ENCODE measurements around the gene CRACR2A.
A peak's percentile ranks its signal among the peaks of the same experiment; 100 is the strongest.

The CRACR2A gene

DNA sequence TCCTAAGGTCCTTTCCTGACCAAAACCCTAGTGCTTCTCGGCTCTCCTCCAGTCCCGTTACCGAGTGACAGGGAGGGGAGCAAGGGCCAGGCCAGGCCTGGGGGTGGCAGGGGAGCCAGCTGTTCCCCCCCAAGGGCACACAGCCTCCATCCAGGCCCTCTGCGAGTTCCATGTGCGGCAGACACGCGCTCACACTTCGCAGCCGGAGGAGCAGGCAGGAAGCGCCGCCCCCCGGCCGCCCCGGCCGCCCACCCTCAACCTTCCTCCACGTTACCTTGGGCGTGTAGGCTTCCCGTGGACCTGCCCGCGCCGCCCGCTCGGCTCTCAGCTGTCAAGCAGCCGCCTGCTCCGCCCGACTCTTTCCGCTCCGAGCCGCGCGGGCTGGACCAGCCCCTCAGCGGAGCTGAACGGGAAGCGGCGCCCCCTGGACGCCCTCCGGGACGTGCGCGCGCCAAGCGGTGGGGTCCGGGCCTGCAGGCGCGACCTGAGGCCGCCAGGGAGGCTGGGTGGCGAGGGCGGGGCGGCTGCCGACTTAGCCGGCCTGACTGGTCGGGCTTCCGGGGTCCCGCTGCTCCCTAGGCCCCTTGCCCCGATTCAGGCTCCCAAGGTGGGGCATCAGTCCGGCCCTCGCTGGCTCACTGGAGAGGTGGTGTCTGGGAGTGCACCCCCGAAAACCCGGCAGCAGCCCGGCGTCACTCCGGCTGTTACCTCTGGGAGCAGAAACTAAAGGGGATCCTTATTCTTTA, at the start of gene CRACR2A:
CRACR2A (minus strand) TSS at position 369 of the 746 bp plus-strand sequence. CDS start 56,110 bp downstream, outside the sequence.
- peak; percentile 70 to 76 for DNase-seq (ENCODE audit: low read depth in 2 of 2)

DNA sequence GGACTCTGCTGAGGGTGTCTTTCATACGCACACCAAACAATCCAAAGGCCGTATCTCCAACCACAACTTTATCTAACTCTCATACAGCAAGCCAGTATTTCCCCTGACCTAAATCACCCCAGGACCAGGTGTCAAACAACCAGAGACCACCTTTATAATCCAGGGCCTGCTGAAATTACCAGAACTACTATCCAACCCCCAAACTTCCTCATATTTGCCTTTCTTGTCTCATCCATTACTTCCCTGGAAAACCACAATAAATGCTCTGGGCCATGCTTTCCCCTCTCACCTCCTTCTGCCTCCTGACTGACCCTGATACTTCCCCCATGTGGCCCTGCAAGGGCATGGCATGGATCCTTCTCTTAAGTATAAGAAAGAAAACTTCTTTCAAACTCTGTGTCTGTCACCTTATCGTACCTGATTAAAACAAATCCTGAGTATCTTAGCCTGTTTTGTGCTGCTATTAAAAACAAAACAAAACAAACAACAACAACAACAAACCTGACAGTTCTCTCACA, 44.7 kb upstream of the CRACR2A start:
- no peak for DNase-seq (ENCODE audit: low read depth in 2 of 2)

GRCh38 chr12:3795492-3796133, 42.7 kb upstream of the CRACR2A start:
- DNase-seq (ENCODE audit: low read depth in 2 of 2) = no peak

DNA sequence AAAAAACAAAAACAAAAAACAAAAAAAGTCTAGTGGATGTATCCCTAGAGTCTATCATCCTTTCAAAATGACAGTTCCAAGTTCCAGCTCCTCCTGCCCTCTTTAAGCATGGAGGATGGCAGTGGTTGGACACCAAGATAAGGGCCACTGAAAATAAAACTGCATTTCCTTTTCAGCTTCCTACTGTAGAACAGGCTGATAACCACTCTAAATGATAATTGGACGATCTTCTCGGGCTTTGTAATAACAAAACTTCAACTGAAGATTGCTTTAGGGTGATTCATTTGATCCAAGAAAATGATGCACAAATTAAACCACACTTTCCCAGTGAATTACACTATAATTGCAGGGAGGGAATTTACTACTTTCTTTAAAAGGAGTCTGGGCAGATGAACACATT, 42.2 kb upstream of the CRACR2A start:
- DNase-seq (ENCODE audit: low read depth in 2 of 2) = no peak

DNA sequence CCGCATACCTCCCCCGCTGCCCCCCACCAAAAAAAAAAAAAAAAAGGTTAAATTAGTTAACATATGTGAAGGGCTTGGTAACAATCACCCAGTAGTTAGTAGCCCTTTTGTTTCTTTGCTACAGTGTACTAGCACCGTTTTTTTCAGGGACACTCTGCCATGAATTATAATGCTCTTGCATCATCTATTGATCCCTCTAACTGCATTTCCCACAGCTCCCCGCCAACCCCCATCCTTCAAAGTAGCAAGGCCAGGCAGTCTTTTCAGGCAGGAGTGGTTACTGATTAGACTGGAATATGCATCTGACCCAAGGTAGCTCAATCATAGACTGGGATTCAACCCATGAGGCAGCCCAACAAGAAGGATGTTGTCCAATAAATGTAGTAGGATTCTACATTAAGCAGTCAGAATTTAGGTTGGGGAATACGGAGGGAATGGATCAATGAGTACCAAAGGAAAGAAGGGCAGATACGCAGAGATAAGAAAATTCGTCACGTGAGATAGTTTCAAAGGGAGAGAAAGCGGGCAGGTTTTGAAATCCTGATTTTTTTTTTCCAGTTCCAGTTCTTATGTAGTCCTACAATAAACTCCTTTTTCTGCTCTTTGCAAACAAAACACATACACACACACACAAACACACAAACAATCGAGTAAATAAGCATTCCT, 39.8 kb upstream of the CRACR2A start:
- no peak for DNase-seq (ENCODE audit: low read depth in 2 of 2)

- no peak for DNase-seq (ENCODE audit: low read depth in 2 of 2)
Observed at GRCh38 chr12:3791256-3791874, 38.5 kb upstream of the CRACR2A start.

DNA sequence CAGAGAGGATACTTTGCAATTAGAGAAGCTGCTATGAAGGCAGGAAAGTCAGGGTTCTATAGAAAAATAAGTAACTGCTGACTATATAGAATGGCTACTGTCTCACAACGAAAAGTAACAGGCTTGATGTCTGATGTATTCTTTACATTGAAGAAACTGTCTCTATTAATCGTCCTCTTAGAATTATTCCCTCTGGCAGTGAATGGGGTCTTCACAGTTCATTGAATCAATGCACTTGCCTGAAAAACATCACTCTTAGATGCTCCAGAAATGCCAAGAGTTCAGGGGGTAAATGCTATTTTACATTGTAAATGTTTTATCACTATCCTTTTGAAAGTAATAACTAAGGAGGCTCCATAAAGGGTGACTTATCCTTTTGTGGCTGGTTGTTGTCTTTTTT, 37.7 kb upstream of the CRACR2A start:
- DNase-seq (ENCODE audit: low read depth in 2 of 2) = no peak

- no peak for DNase-seq (ENCODE audit: low read depth in 2 of 2)
Observed at GRCh38 chr12:3789838-3790237, 36.9 kb upstream of the CRACR2A start.

DNA sequence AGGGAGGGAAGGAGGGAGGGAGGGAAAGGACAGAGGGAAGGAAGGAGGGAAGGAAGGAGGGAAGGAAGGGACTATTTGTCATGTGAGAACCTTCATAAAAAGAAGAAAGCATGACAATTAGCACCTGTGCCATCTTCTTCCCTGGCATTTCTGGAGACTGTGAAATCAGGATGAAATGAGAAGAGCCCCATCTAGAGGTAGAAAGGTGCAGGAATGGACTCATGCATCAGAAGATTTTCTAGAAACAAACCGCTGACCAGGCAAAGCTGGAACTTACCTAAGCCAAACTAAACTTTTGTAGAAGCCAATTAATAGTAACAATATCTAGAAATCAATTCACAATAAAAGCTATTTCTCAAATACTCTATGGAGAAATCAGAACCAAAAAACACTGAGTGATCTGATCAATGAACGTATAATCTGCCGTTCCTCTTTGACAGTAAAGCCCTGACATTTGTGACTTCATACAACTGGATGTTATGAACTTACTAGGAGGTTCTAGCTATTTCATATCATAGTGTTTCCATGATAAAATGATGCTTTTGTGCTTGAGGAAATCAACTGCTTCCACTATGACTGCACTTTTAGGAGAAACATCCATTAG, 24.4 kb upstream of the CRACR2A start:
- DNase-seq (ENCODE audit: low read depth in 2 of 2) = no peak

- DNase-seq (ENCODE audit: low read depth in 2 of 2) = no peak
Observed at GRCh38 chr12:3775385-3776035, 22.6 kb upstream of the CRACR2A start.

DNA sequence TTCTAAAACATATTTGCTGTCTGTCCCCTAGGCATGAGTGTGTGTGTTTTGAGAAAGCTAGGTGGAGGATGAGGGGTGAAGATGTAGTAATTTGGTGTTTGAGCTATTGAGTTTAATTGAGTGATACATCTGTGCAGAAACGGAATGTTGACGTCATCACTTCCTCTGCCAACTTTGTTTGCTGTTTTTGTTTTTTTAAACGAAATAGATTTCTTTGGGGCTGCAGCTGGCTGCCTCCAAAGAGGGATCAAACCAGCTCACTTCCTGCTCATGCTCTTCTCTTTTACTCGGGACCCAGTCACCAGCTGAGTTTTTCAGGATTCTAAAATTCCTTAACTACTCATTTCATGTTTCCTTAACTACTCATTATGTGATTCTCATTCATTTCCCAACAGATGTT, 19.5 kb upstream of the CRACR2A start:
- no peak for DNase-seq (ENCODE audit: low read depth in 2 of 2)

GRCh38 chr12:3771853-3772252, 18.9 kb upstream of the CRACR2A start:
- DNase-seq (ENCODE audit: low read depth in 2 of 2) = no peak

GRCh38 chr12:3770891-3771290, 18.0 kb upstream of the CRACR2A start:
- DNase-seq (ENCODE audit: low read depth in 2 of 2) = no peak

GRCh38 chr12:3768911-3769447, 16.1 kb upstream of the CRACR2A start:
- no peak for DNase-seq (ENCODE audit: low read depth in 2 of 2)

DNA sequence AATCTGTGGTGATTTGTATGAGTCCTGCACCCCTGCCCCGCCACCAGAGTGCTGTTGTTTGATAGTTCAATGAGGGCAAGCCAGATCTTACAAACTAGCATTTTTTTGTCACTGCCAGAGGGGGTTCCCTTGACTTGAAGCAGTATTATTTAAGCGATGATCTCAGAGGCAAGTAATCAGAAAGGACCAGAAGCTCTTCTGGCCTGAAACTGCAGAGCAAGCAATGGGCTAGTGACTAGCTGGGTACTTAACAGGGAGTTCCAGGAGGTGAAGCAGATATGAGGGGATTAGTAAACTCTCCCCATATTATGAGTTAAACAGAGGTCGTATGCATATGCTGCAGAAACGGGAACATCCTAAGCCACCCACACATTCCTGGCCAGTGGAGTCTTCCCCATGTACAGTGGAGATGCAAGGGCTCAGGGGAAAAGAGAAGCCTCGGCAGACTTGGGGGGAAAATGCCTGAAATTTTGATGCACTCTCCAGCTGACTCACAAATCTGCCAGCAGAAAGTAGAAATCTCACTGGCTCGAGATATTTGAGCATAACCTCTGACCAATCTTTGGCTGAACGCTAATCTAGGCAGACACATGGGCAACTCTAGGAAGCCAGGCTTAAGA, 8.3 kb upstream of the CRACR2A start:
- DNase-seq (ENCODE audit: low read depth in 2 of 2) = no peak

DNA sequence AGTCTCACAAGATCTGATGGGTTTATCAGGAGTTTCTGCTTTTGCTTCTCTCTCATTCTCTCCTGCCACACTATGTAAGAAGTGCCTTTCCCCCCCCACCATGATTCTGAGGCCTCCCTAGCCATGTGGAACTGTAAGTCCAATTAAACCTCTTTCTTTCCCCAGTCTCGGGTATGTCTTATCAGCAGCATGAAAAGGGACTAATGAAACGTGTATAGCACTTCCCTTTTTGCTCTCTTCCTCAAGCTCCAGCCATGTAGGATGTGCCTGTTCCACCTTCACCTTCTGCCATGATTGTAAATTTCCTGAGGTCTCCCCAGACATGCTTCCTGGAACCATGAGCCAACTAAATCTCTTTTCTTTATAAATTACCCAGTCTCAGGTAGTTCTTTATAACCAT, 7.0 kb upstream of the CRACR2A start:
- no peak for DNase-seq (ENCODE audit: low read depth in 2 of 2)

DNA sequence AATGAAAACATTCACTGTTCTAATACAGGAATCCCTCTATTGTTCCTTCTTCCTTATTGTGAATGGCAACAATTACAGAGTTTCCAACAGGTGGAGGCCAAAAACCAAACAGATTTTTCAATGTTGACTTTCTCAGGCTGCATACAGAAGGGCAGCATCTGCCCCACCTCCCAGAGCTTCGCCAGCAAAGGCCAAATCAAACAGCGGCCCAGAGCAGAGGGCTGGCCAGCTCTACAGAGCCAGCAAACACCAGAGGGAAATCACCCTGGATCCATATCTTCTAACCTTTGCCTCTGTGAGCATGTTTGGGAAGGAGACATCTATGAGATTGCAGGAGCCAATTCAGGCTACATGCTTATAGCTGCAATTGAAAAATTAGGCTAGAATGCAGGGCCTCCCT, 4.4 kb upstream of the CRACR2A start:
- no peak for DNase-seq (ENCODE audit: low read depth in 2 of 2)

DNA sequence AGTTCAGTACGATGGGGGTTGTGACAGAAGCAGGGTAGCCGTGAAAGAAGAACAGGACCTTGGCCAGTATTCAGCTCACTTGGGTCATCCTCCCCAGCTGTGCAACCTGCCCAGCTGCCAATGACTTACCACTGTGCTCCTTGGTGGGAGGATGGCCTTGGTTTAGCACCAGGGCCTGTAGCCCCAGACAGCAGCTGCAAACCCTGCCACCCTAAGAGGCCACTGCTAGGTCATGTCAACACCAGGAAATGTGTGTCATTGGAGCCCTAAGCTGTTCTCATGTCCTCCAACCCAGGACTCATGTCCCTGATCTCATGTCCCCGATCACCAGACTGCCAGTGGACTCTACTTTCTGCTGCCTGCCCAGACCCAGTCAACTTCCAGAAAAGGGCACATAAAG, 3.0 kb upstream of the CRACR2A start:
- DNase-seq (ENCODE audit: low read depth in 2 of 2) = no peak

DNA sequence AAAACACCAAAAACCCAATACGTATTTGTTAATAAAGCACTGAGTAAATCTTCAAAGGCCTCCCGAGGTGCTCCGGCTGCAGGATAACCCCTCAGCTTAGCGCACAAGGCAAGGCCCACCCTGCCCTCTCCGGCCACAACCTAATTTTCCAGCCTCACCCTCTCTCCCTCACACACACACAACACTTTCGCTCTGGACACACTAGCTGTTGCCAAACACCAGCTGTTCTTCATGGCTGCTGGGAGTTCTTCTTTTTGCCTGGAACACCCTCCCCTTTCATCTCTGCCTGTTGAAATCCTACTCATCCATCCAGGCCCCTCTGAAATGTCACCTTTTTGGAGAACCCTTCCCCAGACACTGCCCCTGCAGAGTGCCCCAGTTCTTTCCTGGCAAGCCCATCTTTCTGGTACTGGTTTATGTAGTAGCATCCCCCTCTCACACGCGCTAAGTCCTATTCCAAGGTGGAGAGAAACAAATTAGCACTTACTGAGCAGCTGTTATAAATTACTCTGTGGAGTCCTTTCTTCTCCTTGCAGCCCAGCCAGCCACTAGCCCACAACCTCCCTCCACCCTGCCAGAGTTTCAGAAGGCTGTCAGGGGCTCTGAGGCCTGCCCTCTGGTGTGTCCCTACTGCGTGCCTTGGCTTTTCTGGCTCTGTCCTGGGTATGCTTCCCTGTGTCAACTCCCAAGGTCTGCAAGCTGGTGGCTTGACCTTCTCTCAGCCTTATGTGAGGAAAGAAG, 805 bp upstream of the CRACR2A start:
- no peak for DNase-seq (ENCODE audit: low read depth in 2 of 2)
